ES-I3 (cell line): ENCODE measurements around the gene RIN3.
"Not testable (repeated sequence)": the region's sequence is repeated elsewhere in the genome, so short reads cannot be mapped to it uniquely, and the experiment has no call there.

Source experiments
- H3K36me3 ChIP-seq: 2 replicates; pipeline ENCODE4 v1.6.1; 2013; ENCODE audit warnings: mild to moderate bottlenecking, low read length, control low read depth, moderate library complexity; ENCODE audit not compliant: insufficient read depth
- H3K4me1 ChIP-seq: 2 replicates; pipeline ENCODE4 v1.6.1; 2013; ENCODE audit warnings: mild to moderate bottlenecking, control low read depth, low read length; ENCODE audit not compliant: insufficient read depth
- H3K9ac ChIP-seq: 2 replicates; pipeline ENCODE4 v1.6.1; 2013; ENCODE audit warnings: low read depth, mild to moderate bottlenecking, low read length, moderate library complexity
- H3K9me3 ChIP-seq: 2 replicates; pipeline ENCODE4 v1.6.1; 2013; ENCODE audit warnings: mild to moderate bottlenecking, low read length, moderate library complexity; ENCODE audit not compliant: control insufficient read depth, insufficient read depth

The RIN3 gene

DNA sequence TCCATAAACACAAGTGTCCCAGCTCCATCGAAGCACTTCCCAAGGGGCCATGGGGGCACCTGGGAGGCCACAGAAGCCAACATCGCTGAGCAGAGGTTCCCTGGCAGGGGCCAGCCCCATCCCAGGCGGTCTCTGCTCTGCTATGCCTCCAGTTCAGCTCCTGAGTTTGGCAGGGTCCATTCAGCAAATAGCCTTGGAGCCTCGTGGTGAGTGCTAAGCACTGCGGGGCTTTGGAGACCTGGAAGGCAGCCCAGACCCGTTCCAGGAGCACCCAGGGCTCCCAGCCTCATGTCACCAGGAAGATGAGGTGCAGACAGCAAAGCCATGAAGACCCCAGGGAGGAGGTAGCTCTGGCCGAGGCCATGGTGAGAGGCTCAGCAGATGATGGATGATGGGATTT lies 125.3 kb downstream of the RIN3 start:
- Histone ChIP-seq H3K9ac (no peak overlapping the region), H3K36me3 (no peaks in the 10 kb centered on the region), H3K4me1 (no peaks in the 10 kb centered on the region; the same call in 1 of the 2 replicates), H3K9me3 (no peaks in the 10 kb centered on the region)

DNA sequence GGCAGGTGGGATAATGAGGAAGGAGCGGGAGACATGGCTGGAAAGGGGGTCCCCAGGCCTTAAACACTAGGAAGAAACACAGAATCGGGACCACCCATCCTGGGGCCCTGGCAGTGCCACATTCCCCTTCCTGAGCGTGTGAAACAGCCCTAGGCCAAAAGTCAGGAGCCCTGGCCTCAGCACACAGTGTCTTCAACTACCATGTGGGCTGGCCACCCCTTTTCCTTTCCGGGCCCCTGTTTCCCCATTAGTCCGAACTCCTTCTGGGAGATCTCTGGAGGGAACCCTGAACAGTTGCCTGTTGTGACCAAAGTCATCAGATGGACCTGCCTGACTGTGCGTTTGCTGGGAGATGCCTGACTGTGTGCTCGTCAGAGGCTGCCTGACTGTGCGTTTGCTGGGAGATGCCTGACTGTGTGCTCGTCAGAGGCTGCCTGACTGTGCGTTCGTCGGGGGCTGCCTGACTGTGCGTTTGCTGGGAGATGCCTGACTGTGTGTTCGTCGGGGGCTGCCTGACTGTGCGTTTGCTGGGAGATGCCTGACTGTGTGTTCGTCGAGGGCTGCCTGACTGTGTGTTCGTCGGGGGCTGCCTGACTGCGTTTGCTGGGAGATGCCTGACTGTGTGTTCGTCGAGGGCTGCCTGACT lies 126.0 kb downstream of the RIN3 start:
- H3K9me3 ChIP-seq, H3K36me3 ChIP-seq, H3K4me1 ChIP-seq, H3K9ac ChIP-seq: not testable (repeated sequence)

DNA sequence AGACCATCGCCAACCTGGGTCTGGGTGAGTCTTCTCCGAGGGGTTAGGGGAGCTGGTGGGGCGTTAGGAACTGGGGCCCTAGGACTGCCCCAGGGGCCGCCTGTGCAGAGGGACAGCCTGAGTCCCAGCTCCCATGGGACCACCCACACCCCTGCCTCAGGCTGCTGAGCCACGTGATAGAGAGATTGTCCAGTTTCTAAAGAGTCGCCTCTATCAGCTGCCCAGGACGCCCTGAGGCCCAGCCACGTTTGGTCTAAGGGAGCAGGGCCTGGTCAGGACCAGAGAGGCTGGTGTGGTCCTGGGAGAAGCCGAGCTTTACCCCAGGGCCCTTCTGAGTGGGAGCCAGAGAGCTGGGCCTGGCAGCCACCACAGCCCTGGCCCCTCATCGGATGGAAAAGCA lies 127.7 kb downstream of the RIN3 start:
- Histone ChIP-seq H3K36me3 (no peaks in the 10 kb centered on the region), H3K4me1 (no peaks in the 10 kb centered on the region; the same call in 1 of the 2 replicates), H3K9ac (no peak overlapping the region), H3K9me3 (no peaks in the 10 kb centered on the region; the same call in 1 of the 2 replicates)

DNA sequence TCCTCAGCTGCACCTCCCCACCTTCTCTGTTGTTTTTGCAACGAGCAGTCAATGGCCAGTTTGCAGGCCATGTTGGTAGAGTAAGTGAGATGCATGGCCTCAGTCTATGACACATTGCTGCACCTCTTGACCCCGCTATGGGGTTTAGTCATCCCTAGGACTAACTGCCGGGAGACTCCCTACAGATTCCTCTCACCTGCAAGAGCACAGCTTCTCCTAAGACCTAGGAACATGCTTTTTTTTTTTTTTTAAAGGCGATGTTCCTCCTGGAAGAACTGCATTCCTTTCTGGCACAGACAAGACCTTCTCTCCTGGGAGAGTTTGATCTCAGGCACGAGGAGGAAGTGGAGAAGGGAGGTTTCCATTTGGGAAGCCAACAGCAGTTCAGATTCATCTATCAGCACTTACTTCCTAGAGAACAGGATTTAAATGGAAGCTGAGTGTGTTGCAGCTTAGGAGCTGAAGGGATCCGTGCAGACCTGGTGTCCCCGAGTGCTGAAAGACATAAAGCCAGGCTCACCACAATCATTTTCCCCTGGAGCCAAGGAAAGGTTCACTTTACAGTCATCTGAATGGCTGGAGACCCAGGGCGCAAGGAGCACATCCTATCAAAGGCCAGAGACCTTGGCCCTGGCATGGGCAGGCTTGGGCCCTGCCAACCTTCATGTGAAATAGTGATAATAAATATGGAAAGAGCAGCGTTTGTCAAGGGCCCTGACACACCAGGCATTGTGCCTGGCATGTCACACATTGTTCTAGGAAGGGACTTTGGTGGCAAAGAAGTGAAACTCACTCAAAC lies 130.8 kb downstream of the RIN3 start:
- Histone ChIP-seq H3K4me1 (no peaks in the 10 kb centered on the region), H3K9me3 (no peaks in the 10 kb centered on the region; the same call in 1 of the 2 replicates), H3K9ac (no peak overlapping the region), H3K36me3 (no peaks in the 10 kb centered on the region)

DNA sequence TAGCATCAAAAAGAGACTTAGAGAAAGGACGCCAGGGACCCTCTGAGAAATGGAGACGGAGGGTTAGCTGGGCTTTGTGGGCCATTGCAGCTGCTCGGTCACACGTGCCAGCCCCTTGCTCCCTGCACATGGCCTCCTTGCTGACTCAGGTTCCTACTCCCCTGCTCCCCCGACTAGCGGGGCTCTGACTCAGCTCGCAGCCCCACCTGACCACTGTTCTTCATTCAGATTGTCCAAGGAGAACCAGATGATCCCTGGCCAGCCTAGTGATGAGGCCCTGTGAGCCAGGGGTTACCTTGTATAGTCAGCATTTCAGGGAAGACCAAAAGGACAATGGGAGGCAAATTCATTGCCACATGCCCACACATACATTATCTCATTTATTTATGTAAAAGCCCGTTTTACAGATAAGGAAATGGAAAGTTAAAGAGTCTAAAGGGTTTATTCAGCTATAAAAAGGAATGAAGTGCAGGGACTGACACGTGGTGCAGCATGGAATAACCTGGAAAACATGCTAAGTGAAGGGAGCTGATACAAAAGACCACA lies 131.5 kb downstream of the RIN3 start:
- Histone ChIP-seq H3K9ac (no peak overlapping the region), H3K4me1 (no peaks in the 10 kb centered on the region), H3K9me3 (no peaks in the 10 kb centered on the region; the same call in 1 of the 2 replicates), H3K36me3 (no peaks in the 10 kb centered on the region)

DNA sequence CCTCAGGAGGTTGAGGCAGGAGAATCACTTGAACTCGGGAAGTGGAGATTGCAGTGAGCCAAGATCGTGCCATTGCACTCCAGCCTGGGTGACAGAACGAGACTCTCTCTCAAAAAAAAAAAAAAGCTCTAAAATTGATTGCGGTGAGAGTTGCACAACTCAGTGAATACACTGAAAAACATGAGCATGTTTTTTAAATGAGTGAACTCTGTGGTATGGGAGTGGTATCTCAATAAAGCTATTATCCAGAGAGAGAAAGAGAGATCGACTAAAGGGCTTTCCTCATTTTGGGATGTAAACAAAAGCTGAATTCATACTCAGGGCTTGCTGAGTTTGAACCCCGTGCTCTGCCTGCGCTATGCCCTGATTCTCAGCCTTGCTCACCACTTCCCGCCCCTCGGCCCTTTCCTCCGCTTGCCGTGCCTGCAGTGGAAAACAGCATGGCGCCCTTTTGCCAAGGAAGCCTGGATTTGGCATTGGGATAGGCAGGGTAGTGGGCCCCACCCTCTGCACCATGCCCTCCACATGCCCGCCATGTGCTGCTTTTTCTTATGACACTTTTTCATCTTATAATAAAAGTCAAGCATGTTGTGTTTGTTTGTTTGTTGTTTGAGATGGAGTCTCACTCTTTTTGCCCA lies 132.4 kb downstream of the RIN3 start:
- Histone ChIP-seq H3K9ac (no peak overlapping the region), H3K36me3 (no peaks in the 10 kb centered on the region), H3K4me1 (no peaks in the 10 kb centered on the region), H3K9me3 (no peaks in the 10 kb centered on the region; the same call in 1 of the 2 replicates)

DNA sequence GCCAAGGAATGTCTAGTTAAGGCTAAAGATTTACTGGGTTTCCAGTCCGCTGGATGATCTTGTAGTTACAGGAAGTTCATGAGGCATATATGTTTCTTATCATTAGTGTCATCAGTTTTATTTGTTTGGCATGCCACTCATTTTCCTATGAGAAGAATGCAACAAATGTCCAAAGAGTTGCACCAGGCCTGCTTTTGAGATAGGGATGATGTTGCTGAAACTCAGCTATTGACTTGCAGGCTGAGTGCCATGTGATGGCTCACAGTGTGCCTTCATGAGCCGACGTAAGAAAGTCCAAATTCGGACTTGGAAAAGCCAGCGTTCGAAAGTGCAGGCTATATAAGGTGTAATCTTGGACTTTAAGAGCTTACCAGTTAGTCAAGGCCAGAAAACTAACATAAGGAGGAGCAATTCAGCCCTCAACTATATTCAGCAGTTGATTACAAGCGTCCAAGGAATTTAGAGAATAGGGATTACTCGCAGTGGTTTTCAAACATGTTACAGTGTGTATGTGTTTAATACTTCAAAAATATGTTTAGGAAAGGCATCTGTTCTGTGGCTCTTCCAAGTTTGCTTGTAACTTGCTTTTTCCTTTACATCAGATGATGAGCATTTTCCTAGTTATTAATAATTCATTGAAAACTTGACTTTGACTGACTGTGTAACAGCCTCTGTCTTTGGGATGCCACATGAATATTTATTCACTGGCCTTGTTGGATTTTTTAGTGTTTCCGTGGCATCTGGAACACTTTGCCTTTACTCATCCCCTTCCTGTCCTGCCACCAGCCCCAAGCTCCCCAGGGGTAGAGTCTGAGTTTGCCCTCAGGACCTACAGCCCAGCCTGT lies 133.6 kb downstream of the RIN3 start:
- no peak overlapping the region for H3K9ac ChIP-seq
- H3K4me1 ChIP-seq, result no peaks in the 10 kb centered on the region
- no peaks in the 10 kb centered on the region for H3K36me3 ChIP-seq
- H3K9me3 ChIP-seq, result no peaks in the 10 kb centered on the region; the same call in 1 of the 2 replicates

DNA sequence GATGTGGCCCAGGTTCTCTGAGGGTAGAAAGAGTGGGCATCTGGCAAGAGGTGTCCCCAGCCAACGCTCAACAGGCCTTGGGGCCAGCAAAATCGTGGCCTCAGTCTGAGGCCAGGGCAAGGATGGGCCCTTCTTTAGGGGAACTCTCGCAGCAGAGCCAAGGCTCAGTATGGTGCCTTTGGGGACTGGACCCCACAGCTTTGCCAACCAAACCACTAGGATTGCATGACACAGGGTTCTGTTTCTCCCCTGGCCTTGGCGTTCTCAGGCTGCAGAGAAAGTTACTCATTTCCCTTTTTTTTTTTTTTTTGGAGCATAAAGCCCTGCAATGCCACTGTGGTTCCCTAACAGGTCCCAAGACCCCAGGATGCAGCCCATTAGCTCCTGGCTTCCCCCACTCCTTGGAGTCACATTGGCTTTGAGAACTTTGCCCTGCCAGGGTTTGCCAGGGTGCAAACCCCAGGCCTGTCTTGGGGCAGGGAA lies 134.3 kb downstream of the RIN3 start:
- H3K36me3 ChIP-seq, result no peaks in the 10 kb centered on the region
- no peak overlapping the region for H3K9ac ChIP-seq
- H3K4me1 ChIP-seq, result no peaks in the 10 kb centered on the region
- no peaks in the 10 kb centered on the region; the same call in 1 of the 2 replicates for H3K9me3 ChIP-seq

DNA sequence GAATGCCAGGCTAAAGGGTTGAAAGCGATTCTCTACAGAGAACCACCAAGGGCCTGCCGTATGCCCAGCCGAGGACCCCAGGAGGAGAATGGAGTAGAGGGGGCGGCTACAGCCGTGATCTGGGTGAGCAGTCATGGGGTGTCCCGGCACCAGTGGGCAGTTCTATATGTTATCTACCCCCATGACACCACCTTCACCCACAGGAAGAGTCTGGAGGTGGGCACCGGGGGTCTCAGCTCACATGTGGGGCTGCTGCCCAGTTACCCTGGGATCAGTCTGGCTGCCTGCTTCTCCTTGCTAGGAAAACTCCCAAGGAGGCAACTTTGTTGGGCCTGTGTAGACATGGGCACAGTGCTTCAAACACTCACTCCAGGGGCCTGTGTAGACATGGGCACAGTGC lies 135.5 kb downstream of the RIN3 start:
- H3K36me3 ChIP-seq, result no peaks in the 10 kb centered on the region
- no peaks in the 10 kb centered on the region; the same call in 1 of the 2 replicates for H3K9me3 ChIP-seq
- H3K9ac ChIP-seq, result no peak overlapping the region
- no peaks in the 10 kb centered on the region for H3K4me1 ChIP-seq

DNA sequence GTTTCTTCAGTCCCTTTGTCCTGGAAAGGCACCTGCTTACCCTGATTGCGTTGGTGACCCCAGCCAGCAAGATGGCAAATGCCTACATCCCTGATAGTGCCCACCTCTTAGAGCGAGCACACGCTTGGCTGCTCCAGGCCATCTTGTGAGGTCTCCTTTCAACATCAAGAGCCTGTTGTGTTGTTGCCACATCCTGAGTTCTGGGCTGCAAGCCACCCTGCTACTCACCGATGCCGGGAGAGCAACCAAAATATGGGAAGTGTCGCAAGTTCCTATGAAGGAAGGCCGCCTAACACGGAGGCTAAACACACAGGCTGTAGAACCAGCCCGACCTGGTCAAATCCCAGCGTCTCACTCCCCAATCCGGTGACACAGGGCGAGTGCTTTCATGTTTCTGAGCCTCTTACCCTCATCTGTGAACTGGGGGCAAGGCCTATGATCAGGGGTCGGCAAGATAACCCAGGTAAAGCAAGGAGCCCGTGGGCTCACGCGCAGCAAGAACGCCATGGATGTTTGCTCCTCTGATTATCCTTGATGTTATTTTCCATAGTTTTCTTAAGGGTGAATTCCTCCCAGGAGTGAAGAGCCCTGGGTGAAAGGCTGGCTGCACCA lies 136.5 kb downstream of the RIN3 start:
- Histone ChIP-seq H3K9me3 (no peaks in the 10 kb centered on the region), H3K36me3 (no peaks in the 10 kb centered on the region), H3K4me1 (no peaks in the 10 kb centered on the region), H3K9ac (no peak overlapping the region)

DNA sequence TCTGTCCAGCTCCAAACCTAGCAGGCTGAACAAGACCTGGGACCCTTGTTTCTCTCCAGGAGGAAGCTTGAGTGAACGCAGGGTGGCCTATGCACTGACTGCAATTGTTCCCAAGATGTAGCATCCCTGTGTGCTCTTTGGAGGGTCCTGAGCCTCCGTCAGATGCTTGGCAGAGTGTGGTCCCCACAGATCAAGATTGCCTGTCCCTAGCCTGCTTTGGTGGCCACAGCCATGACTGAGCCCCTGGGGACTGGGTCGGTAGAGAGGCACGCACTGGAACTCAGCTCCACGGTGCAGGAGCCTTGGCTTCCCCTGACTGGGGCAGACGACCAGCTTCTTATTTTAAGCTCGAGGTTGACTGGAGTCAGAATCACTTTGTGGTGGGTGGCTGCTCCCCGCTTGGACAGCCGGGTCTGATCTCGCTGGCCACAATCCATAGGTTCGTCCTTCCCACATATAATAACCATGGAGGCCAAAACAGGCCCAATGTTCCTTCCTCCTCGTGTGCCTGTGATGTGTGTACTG lies 137.1 kb downstream of the RIN3 start:
- no peak overlapping the region for H3K9ac ChIP-seq
- no peaks in the 10 kb centered on the region for H3K36me3 ChIP-seq
- H3K4me1 ChIP-seq, result no peaks in the 10 kb centered on the region
- no peaks in the 10 kb centered on the region for H3K9me3 ChIP-seq

DNA sequence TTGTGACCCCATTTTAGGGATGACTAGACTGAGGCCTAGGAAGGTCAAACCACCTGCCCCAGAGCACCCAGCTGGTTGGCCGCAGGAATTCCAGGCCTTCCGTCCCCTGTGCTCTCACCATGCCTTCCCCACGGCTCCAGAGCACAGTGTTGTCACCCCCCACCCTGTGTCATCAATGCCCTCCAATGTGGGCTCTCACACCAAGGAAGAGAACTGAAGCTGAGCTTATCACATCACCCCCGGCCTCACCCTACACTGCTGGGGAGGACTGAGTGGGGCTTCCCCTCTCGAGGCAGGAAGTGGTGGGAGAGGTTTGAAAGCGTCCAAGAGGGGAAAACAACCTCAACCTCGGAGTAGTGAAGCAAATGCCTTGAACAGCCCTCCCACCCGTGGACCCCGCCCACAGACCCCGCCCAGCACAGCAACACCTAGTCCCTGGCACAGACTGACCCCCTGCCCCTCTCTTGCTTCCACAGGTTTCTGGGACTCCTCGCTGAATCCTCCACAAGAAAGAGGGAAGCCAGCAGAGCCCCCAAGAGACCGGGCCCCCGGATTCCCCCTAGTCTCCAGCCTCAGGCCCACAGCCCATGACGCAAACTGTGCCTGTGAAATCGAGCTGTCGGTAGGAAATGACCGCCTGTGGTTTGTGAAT lies 137.7 kb downstream of the RIN3 start:
- Histone ChIP-seq H3K9ac (no peak overlapping the region), H3K4me1 (no peaks in the 10 kb centered on the region)

More for the DNA sequence above, 137.7 kb downstream of the RIN3 start:
- Histone ChIP-seq H3K36me3 (no peaks in the 10 kb centered on the region), H3K9me3 (no peaks in the 10 kb centered on the region)
